ENCODE results near the gene IQSEC1. TPM values are rescaled to one million over a fixed set of nuclear protein-coding genes. Genes with fewer than 3 reads are reported as not detected.

The IQSEC1 gene
- total RNA-seq, 1 donor from 2014 or later, result 148 TPM

GRCh38 chr3:12922881-12923431, 150.3 kb downstream of the IQSEC1 start:
- TF ChIP-seq, protein P1, sequence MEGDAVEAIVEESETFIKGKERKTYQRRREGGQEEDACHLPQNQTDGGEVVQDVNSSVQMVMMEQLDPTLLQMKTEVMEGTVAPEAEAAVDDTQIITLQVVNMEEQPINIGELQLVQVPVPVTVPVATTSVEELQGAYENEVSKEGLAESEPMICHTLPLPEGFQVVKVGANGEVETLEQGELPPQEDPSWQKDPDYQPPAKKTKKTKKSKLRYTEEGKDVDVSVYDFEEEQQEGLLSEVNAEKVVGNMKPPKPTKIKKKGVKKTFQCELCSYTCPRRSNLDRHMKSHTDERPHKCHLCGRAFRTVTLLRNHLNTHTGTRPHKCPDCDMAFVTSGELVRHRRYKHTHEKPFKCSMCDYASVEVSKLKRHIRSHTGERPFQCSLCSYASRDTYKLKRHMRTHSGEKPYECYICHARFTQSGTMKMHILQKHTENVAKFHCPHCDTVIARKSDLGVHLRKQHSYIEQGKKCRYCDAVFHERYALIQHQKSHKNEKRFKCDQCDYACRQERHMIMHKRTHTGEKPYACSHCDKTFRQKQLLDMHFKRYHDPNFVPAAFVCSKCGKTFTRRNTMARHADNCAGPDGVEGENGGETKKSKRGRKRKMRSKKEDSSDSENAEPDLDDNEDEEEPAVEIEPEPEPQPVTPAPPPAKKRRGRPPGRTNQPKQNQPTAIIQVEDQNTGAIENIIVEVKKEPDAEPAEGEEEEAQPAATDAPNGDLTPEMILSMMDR (IDR thresholded peaks at IDR 0.05), result no peak
- Histone ChIP-seq H3K4me1 (peaks cover 0 to 10% of the 10 kb centered on the region in 2 donors), H3K9me3 (no peaks in the 10 kb centered on the region), H3K4me3 (no peak overlapping the region), H3K36me3 (peaks cover 78 to 82% of the 10 kb centered on the region in 2 donors), H3K27me3 (no peaks in the 10 kb centered on the region), H3K27ac (no peak overlapping the region)
- intact Hi-C loops (cut with DNase I), result no loop called here
- DNase-seq (ENCODE audit: low spot score in 2 of 2), result no peak

DNA sequence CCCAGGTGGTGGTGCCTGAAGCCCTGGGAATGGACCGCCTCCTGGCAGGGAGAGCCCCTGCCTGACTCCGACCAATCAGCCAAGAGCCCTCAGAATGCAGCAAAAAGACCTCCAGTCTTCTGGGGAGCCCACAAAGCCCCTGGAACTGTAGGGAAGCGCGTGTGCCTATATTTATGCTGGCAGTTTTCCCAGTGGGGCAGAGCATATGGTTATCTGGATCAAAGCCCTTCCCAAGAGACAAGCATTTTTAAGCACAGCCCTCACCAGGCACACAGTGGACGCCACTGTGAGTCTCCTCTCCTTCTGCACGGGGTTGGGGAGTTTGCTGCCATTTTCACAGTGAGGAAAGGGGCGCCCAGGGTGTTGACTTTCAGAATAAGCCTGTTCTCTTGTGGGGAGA, 150.9 kb downstream of the IQSEC1 start:
- H3K36me3 ChIP-seq, result peaks cover 84 to 88% of the 10 kb centered on the region in 2 donors
- intact Hi-C loops (cut with DNase I), result no loop called here

GRCh38 chr3:12921736-12922135, 151.5 kb downstream of the IQSEC1 start:
- Histone ChIP-seq H3K27ac (no peak overlapping the region), H3K9me3 (no peaks in the 10 kb centered on the region), H3K4me1 (peaks cover 0 to 7% of the 10 kb centered on the region in 2 donors), H3K27me3 (no peaks in the 10 kb centered on the region), H3K36me3 (peaks cover 88 to 94% of the 10 kb centered on the region in 2 donors), H3K4me3 (no peak overlapping the region)
- TF ChIP-seq, protein P1 (IDR thresholded peaks at IDR 0.05), result no peak
- intact Hi-C loops (cut with DNase I), result no loop called here
- no peak for DNase-seq (ENCODE audit: low spot score in 2 of 2)

More for the DNA sequence above, 150.9 kb downstream of the IQSEC1 start:
- Histone ChIP-seq H3K4me3 (no peak overlapping the region), H3K4me1 (peaks cover 0 to 7% of the 10 kb centered on the region in 2 donors), H3K9me3 (no peaks in the 10 kb centered on the region), H3K27me3 (no peaks in the 10 kb centered on the region), H3K27ac (no peak overlapping the region)
- DNase-seq (ENCODE audit: low spot score in 2 of 2), result no peak
- TF ChIP-seq, protein P1 (IDR thresholded peaks at IDR 0.05), result no peak

- Histone ChIP-seq H3K36me3 (peaks cover 90 to 93% of the 10 kb centered on the region in 2 donors), H3K9me3 (no peaks in the 10 kb centered on the region), H3K4me1 (peaks cover 0 to 3% of the 10 kb centered on the region in 2 donors), H3K4me3 (no peak overlapping the region), H3K27me3 (no peaks in the 10 kb centered on the region), H3K27ac (no peak overlapping the region)
- TF ChIP-seq, protein P1 (IDR thresholded peaks at IDR 0.05), result no peak
- intact Hi-C loops (cut with DNase I), result no loop called here
- DNase-seq (ENCODE audit: low spot score in 2 of 2), result no peak
Measured at GRCh38 chr3:12920967-12921366, 152.3 kb downstream of the IQSEC1 start.

- Histone ChIP-seq H3K4me3 (no peak overlapping the region), H3K9me3 (no peaks in the 10 kb centered on the region), H3K27me3 (no peaks in the 10 kb centered on the region), H3K4me1 (peaks cover 0 to 3% of the 10 kb centered on the region in 2 donors), H3K27ac (peak overlapping the region in 1 of 2 donors; percentile 18), H3K36me3 (peaks cover 87 to 90% of the 10 kb centered on the region in 2 donors)
- intact Hi-C loops (cut with DNase I), result no loop called here
- TF ChIP-seq, protein P1 (IDR thresholded peaks at IDR 0.05), result no peak
- DNase-seq (ENCODE audit: low spot score in 2 of 2), result no peak
Measured at GRCh38 chr3:12919205-12919604, 154.0 kb downstream of the IQSEC1 start.
